GM19035 (cell line): Measurements from ENCODE around the gene GRIP2.
A peak's percentile ranks its signal among the peaks of the same experiment; 100 is the strongest.
"Not testable (repeated sequence)": the region's sequence is repeated elsewhere in the genome, so short reads cannot be mapped to it uniquely, and the experiment has no call there.

Source experiments
- ATAC-seq: cut with Tn5 transposase; IDR thresholded peaks from one replicate; pipeline ENCODE4 v1.9.1; 2021; ENCODE audit not compliant: unreplicated experiment

GRIP2 gene

GRCh38 chr3:14522768-14523167 is 17.4 kb downstream of the GRIP2 start:
- ATAC-seq, result no peak

GRCh38 chr3:14522129-14522691 is 17.9 kb downstream of the GRIP2 start:
- no peak for ATAC-seq

DNA sequence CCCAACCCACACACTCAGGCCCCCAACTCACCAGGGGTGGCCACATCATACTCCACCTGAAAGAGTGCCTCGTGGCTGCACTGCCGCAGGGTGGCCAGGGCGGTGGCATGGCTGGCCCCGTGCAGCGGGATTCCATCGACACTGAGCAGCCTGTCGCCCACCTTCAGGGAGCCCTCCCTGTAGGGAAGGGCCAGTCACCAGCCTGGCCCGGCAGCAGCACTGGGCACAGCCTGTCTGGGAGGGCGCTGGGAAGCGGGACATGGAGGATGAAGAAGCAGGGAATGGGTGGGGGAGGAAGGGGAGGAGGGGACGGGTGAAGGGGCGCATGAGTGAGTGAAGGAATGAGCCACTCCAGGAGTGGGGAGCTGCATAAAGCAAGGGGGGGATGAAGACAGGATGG is 18.5 kb downstream of the GRIP2 start:
- no peak for ATAC-seq

- no peak for ATAC-seq
Measured at GRCh38 chr3:14520967-14521366, 19.2 kb downstream of the GRIP2 start.

DNA sequence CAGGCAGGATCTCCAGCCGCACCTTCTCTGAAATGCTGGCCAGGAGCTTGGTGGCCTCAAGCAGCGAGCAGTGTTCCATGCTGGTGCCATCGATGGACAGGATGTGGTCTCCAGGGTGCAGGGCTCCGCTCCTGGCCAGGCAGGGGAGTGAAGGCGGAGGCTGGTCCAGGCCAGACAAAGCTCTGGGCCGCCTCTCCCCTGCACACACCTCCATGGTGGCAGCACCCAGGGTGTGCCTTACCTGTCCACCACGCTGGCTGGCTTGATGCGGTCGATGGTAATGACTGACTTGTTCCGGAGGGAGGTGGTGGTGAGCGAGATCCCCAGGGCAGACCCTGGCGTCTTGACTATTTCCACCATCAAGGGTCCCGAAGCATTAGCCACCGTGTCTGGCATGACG is 20.0 kb downstream of the GRIP2 start:
- no peak for ATAC-seq

DNA sequence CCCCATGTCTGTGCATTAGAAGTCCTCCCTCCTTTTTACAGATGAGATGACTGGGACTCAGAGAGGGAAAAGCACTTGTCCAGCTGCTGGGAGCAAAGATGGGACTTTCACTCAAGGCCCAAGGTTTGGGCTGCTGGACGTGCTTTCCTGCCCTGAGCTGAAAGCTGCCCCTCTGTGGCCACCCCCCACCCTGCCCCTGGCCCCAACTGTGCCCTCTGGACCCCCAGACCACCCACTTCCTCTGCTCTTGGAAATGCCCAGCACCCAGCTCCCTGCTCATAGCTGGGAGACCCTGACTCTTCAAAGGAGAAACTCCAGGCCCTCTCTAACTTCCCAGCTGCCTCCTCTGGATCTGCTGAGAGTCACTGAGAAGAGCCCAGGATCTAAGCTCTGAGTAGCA is 20.7 kb downstream of the GRIP2 start:
- no peak for ATAC-seq

DNA sequence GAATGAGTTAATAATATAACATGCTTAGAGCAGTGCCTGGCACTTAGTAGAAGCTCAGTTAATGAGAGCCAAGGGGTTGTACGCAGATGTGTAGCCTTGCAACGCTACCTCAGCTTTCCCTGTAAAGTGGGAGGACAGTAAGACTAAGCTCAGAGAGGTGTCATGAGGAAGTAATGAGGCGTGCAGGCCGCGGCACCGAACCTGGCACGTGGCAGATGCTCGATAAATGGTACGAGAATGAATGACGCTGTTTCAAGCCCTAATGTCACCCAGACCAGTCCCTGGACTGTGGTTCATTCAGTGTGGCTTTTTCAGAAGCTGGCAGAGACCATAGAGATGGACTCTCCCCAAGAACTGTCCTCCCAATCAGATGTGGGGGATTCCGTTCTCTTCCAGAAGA is 21.2 kb downstream of the GRIP2 start:
- no peak for ATAC-seq

DNA sequence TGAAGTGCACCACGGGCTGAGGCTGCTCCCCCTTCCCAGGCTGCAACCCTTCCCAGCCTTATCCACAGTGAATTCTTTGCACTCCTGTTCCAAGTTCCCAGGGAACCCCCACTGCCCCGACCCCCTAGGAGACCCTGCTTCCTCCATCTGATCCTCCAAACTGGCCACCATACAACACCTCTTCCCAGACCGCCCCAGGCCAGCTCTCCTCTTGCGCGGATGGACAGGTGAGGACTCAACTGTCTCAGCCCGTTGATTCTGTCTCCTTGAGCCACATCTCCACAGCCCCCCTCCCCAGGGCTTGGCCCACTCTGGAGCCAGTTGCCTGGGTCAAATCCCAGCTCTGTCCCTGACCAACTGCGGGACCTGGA is 21.7 kb downstream of the GRIP2 start:
- no peak for ATAC-seq

GRCh38 chr3:14517601-14518431 is 22.3 kb downstream of the GRIP2 start:
- ATAC-seq, result no peak

GRCh38 chr3:14516738-14517345 is 23.3 kb downstream of the GRIP2 start:
- no peak for ATAC-seq

GRCh38 chr3:14515526-14515925 is 24.6 kb downstream of the GRIP2 start:
- ATAC-seq, result not testable (repeated sequence)

GRCh38 chr3:14514323-14514720 is 25.8 kb downstream of the GRIP2 start:
- no peak for ATAC-seq

- ATAC-seq, result no peak
Measured at GRCh38 chr3:14513566-14514322, 26.4 kb downstream of the GRIP2 start.

GRCh38 chr3:14512942-14513327 is 27.2 kb downstream of the GRIP2 start:
- ATAC-seq, result no peak

- ATAC-seq, result no peak
Measured at GRCh38 chr3:14512281-14512941, 27.7 kb downstream of the GRIP2 start.

- no peak for ATAC-seq
Measured at GRCh38 chr3:14511623-14512280, 28.4 kb downstream of the GRIP2 start.

GRCh38 chr3:14510838-14511622 is 29.1 kb downstream of the GRIP2 start:
- no peak for ATAC-seq

DNA sequence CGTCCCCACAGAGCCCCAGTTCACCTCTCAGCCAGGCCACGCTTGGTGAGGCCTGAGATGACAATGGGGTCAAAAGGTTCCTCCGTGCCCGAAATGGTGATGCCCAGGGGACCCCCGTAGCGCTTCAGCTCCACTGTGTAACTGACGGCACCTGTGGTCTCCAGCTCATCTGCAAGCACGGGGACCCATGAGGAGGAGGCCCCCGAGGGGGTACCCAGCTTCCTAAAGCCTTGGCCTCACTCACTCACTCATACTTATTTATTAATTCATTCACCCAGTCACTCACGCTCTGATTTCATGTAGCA is 30.4 kb downstream of the GRIP2 start:
- no peak for ATAC-seq

- ATAC-seq, result peak; percentile 62
Measured at GRCh38 chr3:14508966-14509795, 31.0 kb downstream of the GRIP2 start.
